Gastrocnemius medialis (tissue), 4 donors: Measurements from ENCODE around the gene FARP1.

ENCODE experiments used
- POLR2A ChIP-seq, 2 donors: fragments of 450-650 bp; IDR thresholded peaks; one replicate each; pipeline ENCODE4 v1.6.1; 2017; ENCODE audit warnings: antibody characterized with exemption in 2 of 2, mild to moderate bottlenecking in 2 of 2, moderate library complexity in 2 of 2
- TF ChIP-seq, protein P1 (sequence below), 5 experiments: fragments of 450-650 bp in 3 of 5; fragments of 200-600 bp in 2 of 5; sonication (generic) in 2 of 5; IDR thresholded peaks in 4 of 5; conservative IDR thresholded peaks in 1 of 5; 1 replicate in 4 of 5; 2 replicates in 1 of 5; pipeline ENCODE4 v1.5.1; 2016 to 2019; ENCODE audit warnings: antibody characterized with exemption in 5 of 5, mild to moderate bottlenecking in 3 of 5, moderate library complexity in 3 of 5

DNA sequence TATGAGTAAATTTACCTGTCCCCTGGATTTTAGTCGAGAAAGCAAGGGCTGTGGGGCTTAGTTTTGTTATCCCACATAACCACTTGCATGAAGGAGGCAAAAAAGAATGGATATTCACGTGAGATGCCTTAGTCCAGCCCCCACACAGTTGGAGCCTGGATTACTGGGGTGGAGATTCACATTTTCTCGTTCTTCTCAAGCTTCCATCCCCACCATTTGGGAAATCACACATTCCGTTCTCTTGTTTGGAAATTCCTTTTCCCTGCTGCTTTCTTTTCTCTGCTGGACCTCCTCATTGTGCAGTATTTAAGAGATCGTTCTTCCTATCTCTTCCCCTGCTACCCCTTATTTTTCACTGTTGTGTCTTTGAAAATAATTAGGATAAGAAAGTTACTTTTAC is 45.1 kb upstream of the FARP1 start:
- no peak for TF ChIP-seq POLR2A (IDR thresholded peaks at IDR 0.05)
- TF ChIP-seq, protein P1, sequence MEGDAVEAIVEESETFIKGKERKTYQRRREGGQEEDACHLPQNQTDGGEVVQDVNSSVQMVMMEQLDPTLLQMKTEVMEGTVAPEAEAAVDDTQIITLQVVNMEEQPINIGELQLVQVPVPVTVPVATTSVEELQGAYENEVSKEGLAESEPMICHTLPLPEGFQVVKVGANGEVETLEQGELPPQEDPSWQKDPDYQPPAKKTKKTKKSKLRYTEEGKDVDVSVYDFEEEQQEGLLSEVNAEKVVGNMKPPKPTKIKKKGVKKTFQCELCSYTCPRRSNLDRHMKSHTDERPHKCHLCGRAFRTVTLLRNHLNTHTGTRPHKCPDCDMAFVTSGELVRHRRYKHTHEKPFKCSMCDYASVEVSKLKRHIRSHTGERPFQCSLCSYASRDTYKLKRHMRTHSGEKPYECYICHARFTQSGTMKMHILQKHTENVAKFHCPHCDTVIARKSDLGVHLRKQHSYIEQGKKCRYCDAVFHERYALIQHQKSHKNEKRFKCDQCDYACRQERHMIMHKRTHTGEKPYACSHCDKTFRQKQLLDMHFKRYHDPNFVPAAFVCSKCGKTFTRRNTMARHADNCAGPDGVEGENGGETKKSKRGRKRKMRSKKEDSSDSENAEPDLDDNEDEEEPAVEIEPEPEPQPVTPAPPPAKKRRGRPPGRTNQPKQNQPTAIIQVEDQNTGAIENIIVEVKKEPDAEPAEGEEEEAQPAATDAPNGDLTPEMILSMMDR (IDR thresholded peaks at IDR 0.05 in 4 of 5, conservative IDR thresholded peaks at IDR 0.05 in 1 of 5) = no peak
